Epithelial cell of esophagus (primary cell): ENCODE results near the gene CROCC.

Experiments used
- DNase-seq: peaks from one replicate; pipeline ENCODE4 v3.0.0; 2010; ENCODE audit warnings: low read depth
- H3K4me3 ChIP-seq: 2 replicates; pipeline ENCODE4 v1.5.1; 2011; ENCODE audit warnings: mild to moderate bottlenecking, low read length, control low read depth
- TF ChIP-seq, protein P1 (sequence below): IDR thresholded peaks from 2 replicates; pipeline ENCODE4 v1.5.1; 2011; ENCODE audit warnings: low read depth, mild to moderate bottlenecking, low read length, control low read depth, inconsistent platforms; ENCODE audit not compliant: insufficient read depth; ENCODE audit errors: missing control alignments

The CROCC gene

DNA sequence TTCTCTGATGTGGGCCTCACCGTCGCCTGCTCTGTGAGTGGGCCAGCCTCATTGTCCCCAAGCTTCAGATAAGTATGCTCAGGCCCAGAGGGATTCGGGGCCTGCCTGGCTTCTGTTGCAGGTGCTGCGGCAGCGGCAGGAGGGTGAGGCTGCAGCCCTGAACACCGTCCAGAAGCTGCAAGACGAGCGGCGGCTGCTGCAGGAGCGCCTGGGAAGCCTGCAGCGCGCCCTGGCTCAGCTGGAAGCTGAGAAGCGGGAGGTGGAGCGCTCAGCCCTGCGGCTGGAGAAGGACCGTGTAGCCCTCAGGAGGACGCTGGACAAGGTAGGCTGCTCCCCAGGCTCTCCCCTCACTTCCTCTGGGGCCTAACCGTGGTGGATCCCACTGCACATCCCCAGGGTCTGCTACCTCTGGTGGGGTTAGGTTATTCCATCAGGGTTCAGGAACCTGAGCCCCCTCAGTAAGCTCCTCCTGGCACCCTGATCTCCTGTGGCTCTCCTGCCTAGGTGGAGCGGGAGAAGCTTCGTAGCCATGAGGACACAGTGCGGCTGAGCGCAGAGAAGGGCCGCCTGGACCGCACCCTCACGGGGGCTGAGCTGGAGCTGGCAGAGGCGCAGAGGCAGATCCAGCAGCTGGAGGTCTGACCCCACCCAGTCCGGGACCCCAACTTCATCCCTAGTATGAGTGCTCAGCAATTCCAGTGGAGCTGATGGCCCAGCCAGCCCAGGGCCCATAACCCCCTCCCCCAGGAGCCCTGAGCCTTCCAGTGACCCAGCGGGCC lies 48.6 kb downstream of the CROCC start:
- TF ChIP-seq, protein P1, sequence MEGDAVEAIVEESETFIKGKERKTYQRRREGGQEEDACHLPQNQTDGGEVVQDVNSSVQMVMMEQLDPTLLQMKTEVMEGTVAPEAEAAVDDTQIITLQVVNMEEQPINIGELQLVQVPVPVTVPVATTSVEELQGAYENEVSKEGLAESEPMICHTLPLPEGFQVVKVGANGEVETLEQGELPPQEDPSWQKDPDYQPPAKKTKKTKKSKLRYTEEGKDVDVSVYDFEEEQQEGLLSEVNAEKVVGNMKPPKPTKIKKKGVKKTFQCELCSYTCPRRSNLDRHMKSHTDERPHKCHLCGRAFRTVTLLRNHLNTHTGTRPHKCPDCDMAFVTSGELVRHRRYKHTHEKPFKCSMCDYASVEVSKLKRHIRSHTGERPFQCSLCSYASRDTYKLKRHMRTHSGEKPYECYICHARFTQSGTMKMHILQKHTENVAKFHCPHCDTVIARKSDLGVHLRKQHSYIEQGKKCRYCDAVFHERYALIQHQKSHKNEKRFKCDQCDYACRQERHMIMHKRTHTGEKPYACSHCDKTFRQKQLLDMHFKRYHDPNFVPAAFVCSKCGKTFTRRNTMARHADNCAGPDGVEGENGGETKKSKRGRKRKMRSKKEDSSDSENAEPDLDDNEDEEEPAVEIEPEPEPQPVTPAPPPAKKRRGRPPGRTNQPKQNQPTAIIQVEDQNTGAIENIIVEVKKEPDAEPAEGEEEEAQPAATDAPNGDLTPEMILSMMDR = no peak
- no peak for DNase-seq
- H3K4me3 ChIP-seq = no peak overlapping the region

DNA sequence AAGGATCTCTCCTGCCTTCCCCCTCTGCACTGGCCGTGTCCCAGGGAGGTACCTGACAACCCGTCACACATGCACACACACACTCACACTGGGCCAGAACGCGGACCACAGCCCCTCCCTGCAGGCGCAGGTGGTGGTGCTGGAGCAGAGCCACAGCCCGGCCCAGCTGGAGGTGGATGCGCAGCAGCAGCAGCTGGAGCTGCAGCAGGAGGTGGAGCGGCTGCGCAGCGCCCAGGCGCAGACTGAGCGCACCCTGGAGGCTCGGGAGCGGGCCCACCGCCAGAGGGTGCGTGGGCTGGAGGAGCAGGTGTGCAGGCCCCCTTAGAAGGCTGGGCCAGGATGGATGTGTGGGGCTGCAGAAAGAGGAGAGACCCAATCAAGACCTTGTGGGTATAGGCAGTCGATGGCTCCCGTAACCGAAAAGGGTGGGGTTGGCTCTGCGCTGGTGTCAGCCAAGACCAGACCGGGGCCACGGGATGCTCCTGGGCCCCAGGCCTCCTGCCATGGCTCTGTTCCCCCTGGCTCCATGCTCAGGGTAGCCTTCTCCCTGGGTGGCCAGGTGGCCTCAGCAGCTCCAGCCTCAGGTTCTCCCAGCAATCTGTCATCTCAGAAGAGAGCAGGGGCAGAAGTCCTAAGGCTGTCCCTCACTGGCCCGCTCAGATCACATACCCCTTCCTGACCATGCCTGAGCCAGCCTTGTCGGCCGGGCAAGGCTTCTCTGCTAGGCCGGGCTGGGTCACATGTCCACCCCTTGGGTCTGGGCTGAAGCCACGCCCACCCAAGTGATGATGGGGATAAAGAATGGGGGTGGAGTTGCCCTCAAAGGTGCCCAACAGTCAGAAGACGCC lies 49.8 kb downstream of the CROCC start:
- no peak overlapping the region for H3K4me3 ChIP-seq
- DNase-seq = no peak
- TF ChIP-seq, protein P1 = no peak

DNA sequence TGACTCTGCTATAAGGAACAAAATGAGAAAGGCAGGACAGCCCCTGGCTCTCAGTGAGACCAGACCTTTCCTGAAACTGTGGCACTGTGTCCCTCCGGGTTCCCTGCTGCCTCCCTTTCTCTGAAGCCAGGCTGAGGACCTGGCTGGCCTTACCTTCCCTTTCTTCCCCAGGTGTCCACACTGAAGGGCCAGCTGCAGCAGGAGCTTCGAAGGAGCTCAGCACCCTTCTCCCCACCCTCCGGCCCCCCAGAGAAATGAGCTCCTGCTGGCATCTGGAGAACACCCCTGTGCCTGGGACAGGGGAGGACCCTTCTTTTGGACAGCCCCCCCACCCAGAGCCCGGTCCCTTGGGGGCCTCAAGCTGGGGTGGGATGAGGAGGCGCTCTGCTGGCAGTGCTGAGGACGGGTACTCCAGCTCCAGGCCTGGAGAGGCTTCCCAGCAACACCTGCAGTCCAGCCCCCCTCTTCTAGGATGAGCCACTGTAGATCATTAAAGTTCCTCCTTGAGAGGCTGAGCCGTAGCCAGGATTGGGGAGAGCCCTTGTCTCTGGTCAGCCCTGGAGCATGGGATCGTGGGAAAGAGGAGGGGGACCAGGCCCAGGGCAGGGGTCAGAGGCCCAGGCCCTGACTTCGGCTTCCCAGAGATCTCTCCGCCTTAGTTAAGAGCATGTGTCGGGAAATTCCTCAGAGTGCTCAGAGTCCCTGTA lies 50.6 kb downstream of the CROCC start:
- TF ChIP-seq, protein P1 = no peak
- DNase-seq = no peak

DNA sequence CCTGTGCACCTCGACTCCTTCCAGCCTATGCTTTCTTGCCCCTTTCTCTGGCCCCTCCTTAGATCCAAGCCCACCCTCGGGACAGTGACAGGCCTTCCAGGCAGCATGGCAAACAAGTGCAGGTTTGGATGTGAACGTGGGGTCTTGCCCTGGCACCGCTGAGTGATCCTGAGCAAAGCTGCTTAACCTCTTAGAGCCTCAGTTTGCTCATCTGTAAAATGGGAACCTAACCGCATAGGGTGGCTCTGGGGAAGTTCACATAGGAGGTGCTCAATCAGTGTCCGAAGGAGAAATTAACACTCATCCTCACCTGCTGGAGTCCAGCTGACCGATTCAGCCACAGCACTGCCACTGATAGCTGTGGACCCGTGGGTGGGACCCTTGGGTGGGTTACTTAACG lies 51.5 kb downstream of the CROCC start:
- DNase-seq = no peak
- no peak overlapping the region for H3K4me3 ChIP-seq
- TF ChIP-seq, protein P1 = no peak

More for the DNA sequence above, 50.6 kb downstream of the CROCC start:
- H3K4me3 ChIP-seq = no peak overlapping the region

DNA sequence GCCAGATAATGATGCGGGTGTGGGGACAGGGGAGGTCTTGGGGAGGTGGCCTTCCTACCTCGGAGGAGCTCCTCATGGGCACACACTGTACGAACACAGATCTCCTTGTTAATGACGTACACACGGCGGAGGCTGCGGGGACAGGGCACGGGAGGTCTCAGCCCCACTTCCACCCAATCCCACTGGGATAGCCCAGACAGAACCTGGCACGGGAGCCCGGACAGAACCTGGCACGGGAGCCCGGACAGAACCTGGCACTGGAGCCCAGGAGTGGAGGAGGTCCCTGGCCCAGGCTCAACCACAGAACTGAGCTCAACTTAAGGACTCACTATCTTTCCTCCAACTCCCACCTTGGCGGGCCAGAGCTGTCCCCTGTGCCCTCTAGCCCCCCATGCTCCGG lies 53.5 kb downstream of the CROCC start:
- H3K4me3 ChIP-seq = no peak overlapping the region
- TF ChIP-seq, protein P1 = no peak
- DNase-seq = no peak

DNA sequence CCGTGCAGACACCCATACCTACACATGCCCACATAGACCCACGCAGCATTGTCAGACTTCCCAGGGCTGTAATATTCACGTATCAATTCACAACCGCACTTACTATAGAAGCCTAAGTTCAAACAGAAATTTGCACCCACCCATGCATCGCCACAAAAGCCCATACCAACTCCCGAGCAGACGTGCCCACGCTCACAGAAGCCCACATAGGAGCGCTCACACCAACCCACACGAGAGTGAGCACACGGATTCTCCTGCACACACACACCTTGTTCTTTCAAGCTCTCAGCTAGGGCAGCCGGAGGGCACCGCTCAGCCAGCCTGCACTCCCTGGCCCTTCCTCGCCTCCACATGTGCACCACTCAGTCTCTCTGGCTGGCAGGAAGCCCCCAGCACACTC lies 54.1 kb downstream of the CROCC start:
- TF ChIP-seq, protein P1 = no peak
- DNase-seq = no peak
- no peak overlapping the region for H3K4me3 ChIP-seq
